Activated CD8-positive, alpha-beta memory T cell treated with anti-CD3 and anti-CD28 coated beads for 1 hour (primary cell): ENCODE measurements around the gene G6PC1.
"Not testable (repeated sequence)": the region's sequence is repeated elsewhere in the genome, so short reads cannot be mapped to it uniquely, and the experiment has no call there.

Experiments used
- DNase-seq, 2 donors: peaks; one replicate each; pipeline ENCODE4 v3.0.0-alpha.2; 2020; ENCODE audit warnings: low read depth in 1 of 2; ENCODE audit errors: extremely low read depth in 1 of 2

The G6PC1 gene

DNA sequence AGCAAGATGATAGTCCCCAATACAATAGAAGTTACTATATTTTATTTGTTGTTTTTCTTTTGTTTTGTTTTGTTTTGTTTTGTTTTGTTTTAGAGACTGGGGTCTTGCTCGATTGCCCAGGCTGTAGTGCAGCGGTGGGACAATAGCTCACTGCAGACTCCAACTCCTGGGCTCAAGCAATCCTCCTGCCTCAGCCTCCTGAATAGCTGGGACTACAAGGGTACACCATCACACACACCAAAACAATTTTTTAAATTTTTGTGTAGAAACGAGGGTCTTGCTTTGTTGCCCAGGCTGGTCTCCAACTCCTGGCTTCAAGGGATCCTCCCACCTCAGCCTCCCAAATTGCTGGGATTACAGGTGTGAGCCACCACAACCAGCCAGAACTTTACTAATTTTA, 618 bp upstream of the G6PC1 start:
- not testable (repeated sequence) for DNase-seq

DNA sequence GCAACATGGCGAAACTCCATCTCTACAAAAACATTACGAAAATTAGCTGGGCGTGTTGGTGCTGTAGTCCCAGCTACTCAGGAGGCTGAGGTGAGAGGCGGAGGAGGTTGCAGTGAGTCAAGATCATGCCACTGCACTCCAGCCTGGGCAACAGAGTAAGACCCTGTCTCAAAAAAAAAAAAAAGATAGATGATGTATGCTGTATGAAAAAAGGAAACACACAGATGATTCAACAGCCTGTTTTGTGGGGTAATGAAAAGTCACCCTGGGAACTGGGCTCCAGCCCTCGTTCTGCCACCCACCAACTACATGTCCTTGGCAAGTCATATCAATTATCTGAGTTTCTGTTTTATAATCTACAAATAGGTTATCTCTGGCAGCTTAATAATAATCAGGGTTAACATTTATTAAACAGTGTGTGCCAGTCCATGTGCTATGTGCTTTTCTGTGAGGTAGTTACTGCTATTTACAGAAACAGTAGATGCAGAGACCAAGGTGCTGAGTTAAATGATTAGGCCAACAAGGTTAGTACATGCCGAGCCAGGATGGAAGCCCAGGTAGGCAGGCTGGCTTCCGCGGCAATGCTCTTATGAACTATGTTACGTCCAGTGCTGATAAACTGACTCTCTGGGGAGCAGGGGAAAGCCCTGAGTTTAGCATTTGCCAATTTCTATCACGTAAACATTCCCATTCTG, 1.1 kb downstream of the G6PC1 start:
- no peak for DNase-seq

GRCh38 chr17:42904110-42904469, 3.5 kb downstream of the G6PC1 start:
- no peak for DNase-seq

DNA sequence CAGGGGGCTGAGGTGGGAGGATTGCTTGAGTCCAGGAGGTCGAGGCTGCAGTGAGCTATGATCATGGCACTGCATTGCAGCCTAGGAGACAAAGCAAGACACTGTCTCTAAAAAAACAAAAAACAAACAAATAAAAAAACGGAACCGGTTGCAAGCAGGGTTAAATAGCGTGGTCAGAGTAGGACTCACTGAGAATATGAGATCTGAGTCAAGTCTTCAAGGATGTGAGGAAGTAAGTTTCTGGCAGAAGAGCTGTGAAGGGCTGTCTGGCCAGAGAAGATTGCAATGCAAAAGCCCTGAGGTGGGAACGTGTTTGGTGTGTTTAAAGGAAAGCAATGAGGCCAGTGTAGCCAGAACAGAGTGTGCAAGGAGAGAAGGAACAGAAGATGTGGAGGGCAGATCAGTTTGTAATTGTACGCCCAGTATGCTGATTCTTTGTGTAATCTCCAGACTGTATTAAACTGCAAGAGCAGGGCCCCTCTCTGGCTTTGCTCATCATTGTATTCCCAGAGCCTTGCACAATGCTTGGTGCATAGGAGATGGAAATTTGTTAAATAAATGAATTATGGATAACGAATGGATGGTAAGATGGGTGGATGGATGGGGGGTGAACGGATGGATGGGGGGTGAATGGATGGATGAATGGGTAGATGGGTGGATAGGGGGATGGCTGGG, 6.3 kb downstream of the G6PC1 start:
- no peak for DNase-seq

- no peak for DNase-seq
Measured at GRCh38 chr17:42908872-42909700, 8.5 kb downstream of the G6PC1 start.

- DNase-seq = no peak
Measured at GRCh38 chr17:42913522-42913921, 12.9 kb downstream of the G6PC1 start.

DNA sequence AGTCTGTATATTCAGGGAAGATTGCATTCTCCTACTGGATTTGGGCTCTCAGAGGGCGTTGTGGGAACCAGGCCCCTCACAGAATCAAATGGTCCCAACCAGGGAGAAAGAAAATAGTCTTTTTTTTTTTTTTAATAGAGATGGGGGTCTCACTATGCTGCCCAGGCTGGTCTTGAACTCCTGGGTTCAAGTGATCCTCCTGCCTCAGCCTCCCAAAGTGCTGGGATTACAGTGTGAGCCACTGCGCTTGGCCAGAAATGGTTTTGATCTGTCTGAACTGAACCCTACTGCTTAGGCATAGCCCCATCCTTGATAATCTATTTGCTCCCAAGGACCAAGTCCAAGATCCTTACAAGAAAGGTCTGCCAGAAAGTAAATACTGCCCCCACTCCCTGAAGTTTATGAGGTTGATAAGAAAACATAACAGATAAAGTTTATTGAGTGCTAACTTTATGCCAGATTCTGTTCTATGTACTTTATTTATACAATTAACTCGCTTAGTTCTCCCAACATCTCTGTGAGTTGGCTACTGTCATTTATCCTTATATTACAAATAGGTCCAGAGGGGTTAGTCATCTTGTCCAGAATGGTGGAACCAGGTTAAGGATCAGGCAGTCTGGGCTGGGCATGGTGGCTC, 13.5 kb downstream of the G6PC1 start:
- no peak for DNase-seq

DNA sequence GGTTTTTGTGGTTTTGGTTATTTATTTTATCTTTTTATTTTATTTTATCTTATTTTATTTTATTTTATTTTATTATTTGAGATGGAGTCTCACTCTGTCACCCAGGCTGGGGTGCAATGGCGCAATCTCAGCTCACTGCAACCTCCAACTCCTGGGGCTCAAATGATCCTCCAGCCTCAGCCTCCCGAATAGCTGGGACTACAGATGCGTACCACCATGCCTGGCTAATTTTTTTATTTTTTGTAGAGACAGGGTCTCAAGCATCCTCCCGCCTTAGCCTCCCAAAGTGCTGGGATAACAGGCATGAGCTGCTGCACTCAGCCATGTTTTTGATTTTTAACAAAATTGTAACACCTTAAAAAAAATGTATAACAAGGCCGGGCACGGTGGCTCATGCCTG, 14.7 kb downstream of the G6PC1 start:
- DNase-seq = not testable (repeated sequence)

- not testable (repeated sequence) for DNase-seq
Measured at GRCh38 chr17:42916388-42917235, 16.0 kb downstream of the G6PC1 start.

DNA sequence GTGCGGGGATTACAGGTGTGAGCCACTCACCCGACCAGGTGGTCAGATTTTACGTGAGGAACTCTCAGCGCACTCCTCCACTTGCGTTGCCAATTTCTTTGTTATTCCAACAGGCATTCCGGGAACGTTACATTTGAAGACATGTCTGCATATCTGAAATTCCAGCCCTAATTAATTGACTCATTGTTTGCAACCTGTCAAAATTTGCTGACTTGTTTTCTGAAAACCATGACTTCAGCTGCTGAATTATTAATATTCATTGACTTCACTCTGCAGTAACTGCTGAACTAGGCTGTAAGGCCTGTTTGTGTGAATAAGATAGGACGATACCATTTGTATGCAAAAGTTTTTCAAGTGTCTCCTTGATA, 16.6 kb downstream of the G6PC1 start:
- DNase-seq = no peak

GRCh38 chr17:42918902-42919521, 18.4 kb downstream of the G6PC1 start:
- no peak for DNase-seq

DNA sequence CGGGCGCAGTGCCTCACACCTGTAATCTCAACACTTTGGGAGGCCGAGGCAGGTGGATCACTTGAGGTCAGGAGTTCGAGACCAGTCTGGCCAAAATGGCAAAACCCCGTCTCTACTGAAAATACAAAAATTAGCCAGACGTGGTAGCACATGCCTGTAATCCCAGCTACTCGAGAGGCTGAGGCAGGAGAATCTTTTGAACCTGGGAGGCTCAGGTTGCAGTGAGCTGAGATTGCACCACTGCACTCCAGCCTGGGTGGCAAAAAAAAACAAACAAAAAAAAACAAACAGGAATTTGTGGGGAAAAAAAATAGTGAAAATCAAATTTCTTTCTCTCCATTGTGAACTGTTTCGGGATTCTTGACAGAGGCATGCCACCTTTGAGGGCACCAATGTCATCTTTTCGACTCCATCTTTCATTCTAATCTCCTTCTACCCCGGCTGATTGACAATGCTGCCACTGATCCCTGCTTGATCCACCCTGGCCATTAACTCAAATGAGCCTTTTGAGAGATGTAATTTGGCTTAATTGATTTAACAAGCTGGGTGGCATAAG, 19.0 kb downstream of the G6PC1 start:
- DNase-seq = not testable (repeated sequence)

- DNase-seq = no peak
Measured at GRCh38 chr17:42920106-42920900, 19.7 kb downstream of the G6PC1 start.

GRCh38 chr17:42920922-42921321, 20.3 kb downstream of the G6PC1 start:
- DNase-seq = no peak

GRCh38 chr17:42922294-42922693, 21.7 kb downstream of the G6PC1 start:
- DNase-seq = no peak

DNA sequence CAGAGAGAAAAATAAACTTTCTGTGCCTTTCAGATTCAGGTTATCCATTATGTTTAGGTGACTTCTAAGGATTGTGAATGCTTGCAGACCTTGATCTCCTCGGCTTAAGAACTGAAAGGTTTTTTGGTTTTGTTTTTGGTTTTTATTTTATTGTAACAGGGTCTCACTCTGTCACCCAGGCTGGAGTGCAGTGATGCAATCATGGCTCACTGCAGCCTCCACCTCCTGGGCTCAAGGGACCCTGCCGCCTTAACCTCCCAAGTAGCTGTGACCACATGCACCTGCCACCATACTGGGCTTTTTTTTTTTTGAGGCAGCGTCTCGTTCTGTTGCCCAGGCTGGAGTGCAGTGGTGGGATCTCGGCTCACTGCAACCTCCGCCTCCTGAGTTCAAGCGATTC, 22.9 kb downstream of the G6PC1 start:
- DNase-seq = not testable (repeated sequence)

- DNase-seq = no peak
Measured at GRCh38 chr17:42924891-42925290, 24.3 kb downstream of the G6PC1 start.

GRCh38 chr17:42928714-42929496, 28.3 kb downstream of the G6PC1 start:
- DNase-seq = no peak
